Measurements from ENCODE around the gene CH25H.
"Not testable (repeated sequence)": the region's sequence is repeated elsewhere in the genome, so short reads cannot be mapped to it uniquely, and the experiment has no call there.

CH25H gene

DNA sequence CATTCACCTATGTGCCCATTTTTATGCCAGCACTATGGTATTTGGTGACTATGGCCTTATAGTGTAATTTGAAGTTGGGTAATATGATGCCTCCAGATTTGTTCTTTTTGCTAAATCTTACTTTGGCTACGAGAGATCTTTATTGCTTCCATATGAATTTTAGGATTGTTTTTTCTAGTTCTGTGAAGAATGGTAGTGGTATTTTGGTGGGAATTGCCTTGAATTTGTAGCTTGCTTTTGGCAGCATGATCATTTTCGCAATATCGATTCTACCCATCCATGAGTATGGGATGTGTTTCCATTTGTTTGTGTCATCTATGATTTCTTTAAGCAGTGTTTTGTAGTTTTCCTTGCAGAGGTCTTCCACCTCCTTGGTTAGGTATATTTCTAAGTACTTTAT is 15.8 kb downstream of the CH25H start:
- not testable (repeated sequence) for DNase-seq

DNA sequence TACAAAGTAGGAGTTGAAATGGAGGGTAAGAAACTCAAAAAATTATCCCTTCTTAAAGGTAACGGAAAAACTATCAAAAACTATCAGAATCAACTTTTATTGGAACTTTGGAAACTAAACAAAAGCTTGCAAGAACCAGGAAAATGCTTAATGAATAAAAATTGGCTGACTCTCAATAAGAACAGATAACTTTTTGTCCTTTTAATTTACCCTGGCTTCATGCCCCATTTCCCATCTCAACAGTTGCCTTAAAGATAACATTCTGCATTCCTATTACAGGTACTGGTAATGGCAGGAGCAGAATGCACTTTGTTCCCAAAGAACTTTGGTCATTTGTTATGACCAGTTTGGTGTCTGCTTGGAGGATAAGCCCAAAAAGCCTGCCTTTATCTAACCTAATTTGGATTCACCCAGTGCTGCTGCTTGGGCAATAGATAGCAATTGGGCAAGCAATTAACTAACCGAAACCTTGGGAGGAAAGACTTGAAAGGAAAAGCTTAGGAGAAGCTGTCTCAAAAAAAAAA is 17.8 kb downstream of the CH25H start:
- DNase-seq: no peak

DNA sequence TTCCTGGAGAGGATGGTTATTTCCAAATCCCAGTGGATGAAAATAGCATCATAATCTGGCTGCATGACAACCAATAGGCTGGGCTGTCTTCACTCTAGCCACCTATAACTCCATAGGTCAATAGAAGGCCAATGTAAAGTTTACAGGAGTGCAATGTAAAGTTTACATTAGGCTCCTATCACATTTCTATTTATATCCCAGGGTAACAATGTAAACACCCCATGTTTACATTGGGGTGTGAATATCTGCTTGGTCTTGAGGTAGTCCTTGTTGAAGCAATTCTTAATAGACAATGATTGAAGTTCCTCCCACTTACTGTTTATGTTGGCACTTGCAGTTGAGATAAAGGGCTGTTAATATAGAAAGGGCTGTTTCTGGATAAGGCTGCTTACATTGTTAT is 21.5 kb downstream of the CH25H start:
- no peak for DNase-seq

DNA sequence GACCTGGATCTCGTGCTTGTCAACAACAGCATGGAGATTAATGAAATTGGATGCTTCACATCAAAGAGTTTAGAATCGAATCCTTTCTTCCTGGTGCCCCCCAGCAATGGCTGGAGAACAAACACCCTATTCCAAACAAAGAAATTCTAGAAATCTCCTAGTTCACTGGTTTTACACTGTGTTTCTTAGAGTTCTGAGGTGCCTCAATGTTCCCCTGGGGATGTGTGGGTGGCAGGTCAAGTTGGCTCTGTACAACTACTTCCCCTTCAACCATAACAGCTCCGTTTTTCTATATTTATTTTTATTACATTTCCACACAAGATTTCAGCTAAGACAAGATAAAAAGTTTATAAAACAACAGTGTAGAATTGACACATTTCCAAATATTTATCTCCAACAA is 22.5 kb downstream of the CH25H start:
- DNase-seq: no peak

DNA sequence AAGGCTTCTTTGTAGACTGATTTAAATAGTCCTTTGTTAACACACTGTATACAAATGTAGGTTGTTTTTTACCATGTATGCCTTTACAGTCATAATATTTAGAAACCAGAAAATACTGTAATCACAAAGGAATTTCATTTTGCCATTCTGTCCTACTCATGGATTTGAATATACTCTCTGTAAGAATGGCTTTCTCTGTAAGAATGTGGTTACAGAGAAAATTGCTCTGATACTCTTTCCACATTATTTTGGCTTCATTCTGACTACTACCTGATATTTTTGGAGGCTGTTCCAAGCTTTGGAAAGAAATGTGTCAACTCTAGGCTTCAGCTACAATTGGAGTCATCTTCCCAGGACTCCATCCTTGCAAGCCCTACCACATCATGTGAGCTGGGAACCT is 23.5 kb downstream of the CH25H start:
- no peak for DNase-seq

DNA sequence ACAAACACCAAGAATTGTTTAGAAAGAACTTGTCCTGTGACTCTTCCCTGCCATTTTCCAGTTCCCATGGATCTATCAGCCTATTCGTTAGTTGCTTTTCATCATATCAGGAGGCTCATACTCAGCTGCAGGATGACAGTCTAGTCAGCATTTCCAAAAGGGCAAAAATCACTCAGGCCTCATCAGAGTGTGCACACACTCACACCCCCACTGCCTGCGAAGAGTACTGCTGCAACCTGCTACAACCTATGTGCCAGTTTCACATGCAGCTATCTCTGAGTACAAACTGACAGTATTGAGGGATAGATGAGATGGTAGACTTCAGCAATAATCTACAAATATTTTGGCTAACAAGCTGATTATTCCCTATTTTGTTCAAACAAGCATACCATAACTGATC is 24.2 kb downstream of the CH25H start:
- DNase-seq: no peak

DNA sequence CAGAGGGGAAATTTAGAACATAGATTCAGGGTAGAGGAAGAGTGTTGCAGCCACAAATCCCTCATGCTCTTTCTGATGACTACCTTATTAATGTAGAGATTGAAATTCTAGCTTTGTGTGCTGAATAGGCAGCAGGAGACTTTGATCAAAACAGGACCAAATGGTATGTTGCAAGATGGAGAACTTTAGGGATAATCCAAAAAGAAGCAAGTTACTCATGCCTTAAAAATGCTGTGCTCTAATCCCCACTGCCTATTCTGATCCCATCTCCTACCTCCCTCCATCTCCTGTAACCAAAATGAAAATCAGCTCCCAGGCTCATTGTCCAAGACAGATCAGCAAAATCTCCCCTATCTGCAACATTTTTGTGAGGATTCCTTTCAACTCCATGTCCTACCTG is 31.3 kb downstream of the CH25H start:
- no peak for DNase-seq

DNA sequence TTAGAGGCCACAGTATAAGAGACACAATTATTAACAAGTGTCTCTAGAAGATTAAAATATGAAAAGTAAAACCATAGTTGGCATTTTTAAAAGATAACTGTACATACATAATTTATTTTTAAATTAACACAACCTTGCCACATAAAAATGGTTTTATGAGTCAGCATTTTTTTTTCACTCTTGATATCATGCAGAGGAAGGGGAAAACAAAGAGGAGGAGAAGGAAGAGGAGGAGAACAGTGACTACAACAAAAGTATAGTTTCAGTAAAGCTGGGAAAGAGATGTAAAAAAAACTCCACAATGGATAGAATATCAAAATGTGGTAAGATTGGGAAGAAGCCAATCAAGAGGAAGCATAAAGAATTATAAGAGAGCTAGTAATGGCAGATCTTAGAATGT is 34.0 kb downstream of the CH25H start:
- DNase-seq: no peak

DNA sequence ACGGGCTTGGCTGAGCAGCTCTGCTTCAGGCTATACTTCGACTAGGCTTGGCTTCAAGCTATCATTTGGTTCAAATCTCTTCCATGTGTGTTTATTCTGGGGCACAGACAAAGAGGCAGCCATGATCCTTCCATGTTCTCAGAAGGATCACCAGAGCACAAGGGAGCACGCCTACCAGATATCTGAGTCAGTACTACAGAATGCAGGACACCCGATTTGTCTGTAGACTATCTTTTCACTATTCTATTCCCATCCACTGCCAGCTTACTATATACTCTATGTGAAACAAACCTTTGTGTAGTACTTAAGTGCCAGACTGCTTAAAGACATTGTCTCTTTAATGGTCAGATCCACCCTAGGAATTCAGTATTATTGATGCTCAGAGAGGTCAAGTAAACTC is 35.1 kb downstream of the CH25H start:
- DNase-seq: no peak

DNA sequence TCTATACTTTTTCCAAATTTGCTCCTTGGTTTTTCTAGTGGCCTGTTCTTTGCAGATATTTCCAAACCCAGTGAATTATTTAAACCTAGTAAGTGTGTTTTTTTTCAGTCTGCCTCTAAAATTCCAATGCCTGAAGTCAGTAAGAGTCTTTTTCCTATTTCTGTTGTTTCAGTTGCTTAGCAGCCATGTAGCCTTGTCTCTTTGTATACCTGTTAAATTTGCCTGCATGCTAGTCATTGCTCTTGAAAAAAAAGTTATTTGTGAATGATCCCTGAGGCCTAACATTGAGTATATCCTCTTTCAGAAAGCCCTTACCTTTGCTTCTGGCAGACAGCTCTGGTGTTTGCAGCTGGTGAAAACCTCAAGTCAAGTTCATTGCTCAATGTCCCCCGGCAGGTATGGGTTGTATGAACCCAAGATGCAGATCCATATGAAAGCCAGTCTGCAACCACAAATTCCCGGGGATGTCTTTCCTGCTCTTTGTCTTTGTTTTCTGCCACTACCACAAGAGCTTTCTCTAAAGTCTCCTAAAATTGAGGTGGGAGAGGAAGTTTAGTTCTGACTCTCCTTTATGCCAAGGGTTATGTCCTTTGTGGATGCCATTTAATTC is 35.7 kb downstream of the CH25H start:
- DNase-seq: no peak

DNA sequence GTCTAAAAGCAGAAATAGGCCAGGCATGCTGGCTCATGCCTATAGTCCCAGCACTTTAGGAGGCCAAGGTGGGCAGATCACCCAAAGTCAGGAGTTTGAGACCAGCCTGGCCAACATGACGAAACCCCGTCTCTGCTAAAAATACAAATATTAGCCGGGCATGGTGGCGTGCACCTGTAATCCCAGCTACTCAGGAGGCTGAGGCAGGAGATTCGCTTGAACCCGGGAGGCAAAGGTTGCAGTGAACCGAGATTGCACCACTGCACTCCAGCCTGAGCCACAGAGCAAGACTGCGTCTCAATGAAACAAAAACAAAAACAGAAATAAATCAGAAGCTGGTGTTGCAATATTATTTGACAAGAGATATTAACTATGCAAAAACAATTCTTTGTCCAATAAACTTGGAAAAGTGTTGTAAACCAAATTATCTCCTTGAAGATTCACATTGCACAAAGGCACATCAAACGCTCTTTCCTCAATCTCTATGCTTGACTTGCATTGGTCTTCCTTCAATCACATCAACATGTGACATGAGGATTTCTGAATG is 38.7 kb downstream of the CH25H start:
- not testable (repeated sequence) for DNase-seq

DNA sequence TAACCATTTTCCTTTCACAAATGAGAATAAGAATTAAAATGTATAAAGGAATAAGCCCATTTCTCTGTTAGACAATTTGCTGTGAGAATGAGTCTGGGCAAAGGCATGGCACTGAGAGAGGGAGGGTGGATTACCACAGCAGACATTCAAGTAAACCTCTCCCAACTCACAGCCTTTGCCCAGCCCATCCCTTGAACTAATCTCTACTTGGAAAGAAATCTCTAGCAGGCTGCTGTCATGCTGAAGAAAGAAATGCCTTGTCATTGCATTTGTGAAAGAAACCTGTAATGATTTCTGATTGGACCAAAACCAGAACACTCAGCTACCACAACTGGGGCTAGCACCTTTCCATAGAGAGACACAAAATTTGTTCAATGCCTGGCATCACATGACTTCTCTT is 39.2 kb downstream of the CH25H start:
- no peak for DNase-seq

DNA sequence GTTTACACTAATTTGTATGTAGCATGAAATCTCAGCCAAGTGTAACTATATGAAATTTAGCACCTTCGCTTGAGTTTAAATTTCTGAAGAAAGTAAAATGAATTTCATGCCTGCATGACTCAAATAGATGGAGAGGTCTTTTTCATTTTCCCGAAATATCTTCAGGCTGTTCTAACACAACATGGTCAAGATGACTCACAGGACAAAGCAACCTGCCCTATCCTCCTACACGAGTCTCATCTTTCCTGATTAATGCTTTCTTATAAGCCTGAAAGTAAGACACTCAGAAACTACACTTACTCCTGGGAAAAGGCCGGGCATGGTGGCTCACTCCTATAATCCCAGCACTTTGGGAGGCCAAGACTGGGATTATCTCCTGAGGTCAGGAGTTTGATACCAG is 41.2 kb downstream of the CH25H start:
- DNase-seq: no peak

DNA sequence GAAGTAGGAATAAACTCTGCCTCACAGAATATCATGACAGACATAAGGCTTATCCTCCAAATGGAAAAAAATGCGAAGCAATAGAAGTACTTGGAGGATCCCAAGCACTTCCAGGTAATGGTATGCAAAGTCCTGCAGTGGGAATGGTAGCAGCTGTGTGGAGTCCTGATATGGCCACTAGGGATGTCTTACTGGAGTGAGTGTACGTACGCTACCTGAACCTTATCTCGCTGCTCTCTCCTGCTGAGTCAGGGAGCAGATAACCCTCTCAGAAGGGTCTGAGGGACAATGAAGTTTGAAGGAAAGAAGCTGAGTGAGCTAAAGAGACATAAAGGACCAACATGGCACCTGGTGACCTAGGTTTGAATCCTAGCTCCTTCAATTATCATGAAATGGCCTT is 42.2 kb downstream of the CH25H start:
- DNase-seq: no peak

DNA sequence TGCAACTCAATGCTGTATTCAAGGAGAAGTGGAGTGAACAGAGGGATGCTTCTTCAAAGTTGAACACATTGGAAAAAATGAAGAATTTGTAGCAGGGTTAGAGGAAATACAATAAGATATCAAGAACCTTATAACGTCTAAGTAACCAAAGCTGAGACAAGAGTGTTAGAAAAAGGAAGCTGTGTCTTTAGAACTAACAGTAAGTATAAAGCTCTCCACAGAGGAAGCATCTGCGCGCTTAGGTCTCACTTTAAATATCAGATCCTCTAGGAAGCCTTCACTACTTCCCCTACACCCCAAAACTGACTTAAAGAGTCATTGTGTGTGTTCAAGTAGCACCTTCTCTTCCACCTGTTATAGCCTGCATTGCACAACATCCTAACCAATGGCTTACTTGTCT is 43.0 kb downstream of the CH25H start:
- no peak for DNase-seq

DNA sequence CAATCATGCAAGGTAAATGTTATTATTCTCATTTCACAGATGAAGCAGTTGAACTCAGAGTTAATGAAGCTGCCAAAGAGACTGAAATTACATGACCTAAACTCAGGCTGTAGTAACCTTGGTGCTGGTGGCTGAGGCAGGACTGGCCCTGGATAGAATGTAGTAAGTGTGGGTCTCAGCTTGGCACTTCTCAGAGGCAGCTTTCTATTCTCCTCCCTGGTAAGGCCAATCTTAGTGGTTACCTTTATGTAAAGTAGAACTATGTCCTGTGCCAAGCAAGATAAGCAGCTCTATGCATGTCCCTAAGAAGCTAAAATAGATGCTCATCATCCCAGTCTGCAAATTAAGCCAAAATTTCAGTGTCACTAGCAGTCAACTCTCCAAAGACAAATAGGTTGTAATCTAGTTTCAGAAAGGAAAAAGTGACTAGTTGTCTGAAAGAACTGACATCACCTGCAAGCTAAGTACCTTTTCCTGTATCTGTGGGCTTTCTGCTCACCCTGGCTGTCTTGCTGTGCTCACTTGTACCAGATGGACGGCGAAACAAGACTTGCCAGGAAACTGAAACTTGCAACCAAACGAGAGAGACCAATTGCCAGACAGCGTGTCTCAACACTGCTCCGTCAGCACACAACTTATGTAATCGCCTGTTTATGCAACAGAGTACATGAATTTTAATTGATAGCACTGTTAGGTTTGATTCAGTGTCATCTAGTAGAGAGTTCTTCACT is 43.7 kb downstream of the CH25H start:
- peak; percentile 31 for DNase-seq

DNA sequence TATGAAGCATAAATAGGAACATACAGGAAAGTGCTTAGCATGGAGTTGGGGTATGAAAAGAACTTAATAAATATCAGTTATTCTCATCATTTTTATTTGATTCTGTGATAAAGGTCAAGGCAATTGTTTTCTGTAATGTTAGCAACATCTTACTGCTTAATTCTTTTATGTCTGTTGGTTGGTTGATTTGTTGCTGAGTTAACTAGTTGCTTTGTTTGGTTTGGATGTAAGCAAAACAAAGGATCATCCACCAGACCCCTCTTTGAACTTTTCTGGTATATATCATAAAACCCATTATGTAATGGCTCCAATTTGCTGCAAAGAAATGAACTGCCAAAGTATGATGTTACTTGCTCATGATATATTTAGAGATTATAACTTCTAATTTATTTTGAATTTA is 44.5 kb downstream of the CH25H start:
- no peak for DNase-seq

DNA sequence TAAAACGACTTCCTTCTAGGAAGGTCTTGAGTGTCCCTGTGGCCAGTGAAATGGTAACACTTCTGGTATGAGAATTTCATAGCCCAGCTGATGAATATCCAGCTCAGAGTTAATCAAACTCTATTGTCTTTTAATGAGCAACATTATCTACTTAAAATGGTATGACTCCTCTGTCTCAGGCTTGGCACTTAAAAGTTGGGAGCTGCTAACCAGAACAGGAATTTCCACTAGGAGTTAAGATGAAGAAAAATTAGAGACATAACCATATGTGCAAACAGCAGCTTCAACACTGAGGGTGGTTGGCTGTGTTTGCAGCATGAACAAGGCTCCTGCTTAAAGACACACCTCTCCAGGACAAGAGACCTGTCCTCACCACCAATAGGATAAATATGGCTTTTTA is 46.8 kb downstream of the CH25H start:
- DNase-seq: no peak

DNA sequence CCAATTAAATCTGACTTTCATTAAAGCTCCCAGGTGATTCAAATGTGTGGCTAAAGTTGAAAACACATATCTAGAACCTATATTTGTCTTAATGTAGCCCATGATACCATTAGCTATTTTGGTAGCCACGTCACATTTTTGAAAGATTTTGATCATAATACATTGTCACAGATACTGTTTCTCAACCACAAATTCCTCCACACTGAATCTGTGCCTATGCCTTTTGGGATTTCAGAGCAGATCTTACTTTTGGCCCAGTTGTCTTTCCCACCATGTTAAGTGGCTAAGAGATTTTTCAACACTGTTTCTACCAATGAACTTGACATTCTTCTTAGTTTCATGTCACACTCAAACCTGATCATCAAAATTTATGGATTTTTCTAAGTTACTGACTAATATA is 47.4 kb downstream of the CH25H start:
- DNase-seq: no peak

DNA sequence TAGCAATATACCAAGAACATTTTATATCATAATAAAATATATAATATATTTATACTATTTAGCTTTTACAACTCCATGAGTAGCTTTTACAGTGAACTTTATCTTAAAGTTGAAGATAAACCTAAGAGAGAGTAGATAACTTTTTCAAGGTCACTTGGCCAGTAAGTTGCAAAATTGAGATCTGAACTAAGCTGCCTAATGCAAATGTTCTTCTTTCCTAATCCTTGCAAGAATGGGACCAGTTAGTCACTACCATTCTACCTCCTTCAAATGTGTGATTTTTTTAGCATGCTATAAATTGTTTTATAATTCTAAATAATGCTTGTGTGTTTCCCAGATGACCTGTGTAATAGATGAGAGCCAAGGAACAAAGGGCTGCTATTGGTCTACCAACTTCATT is 47.8 kb downstream of the CH25H start:
- no peak for DNase-seq

DNA sequence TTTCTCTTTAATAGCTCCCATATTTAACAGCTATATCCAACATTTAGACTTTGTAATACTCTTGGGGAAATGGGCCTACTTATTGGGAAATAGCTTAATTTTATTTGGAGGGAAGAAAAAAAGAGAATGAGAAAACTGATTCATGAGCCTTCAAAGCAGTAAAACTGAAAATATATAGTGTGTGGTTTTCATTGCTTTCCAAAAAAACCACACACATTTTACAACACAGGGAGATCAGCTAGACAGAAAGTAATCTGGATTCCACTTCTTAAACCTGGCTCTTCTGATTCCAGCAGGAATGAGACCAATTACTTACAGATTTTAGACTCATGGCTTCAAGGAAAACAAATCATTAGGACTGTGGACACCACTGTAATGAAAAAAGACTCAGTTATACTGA is 48.7 kb downstream of the CH25H start:
- DNase-seq: no peak

DNA sequence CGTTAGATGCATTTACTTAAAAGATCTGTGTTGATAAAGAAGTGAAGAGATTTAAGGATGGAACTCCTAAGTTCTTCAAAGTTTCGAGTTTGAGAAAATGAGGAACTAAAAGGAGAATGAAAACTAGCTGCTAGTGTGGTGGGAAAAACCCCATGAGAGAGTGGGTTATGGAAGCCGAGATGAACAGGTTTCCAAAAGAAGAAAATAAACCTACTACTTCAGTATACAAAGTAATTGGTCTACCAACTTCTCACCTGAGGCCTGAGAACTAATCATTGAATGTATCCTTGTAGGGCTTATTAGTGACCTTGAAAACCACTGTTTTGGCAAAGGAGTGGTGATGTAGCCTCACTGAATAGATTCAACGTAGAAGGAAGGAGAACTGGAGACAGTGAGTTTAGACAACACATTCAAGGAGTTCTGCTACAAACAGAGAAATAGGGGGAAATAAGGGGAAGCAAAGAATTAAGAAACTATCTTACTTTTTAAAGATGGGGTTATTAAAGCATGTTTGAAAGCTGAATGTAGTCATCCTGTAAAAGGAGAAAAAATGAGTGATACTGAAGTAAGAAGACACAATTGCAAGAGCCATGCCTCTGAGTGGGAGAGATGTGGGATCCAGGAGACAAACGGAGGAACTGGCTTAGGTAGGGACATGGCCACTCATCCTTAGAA is 50.8 kb downstream of the CH25H start:
- no peak for DNase-seq

Data from stimulated activated CD4-positive, alpha-beta T cell treated with anti-CD3 and anti-CD28 coated beads, Interleukin-12 subunit alpha, Interleukin-12 subunit beta, amount 100 ng/mL, for 4 hours (primary cell).